ENCODE results near the gene PADI4. TPM values are rescaled to one million over a fixed set of nuclear protein-coding genes. Genes with fewer than 3 reads are reported as not detected.

Gene PADI4
- total and polyA plus RNA-seq, 2 donors (not counting 3 experiments of a cell fraction or from before 2014, with no cell fraction given) = not detected

- no TSS peak for BruUV-seq (replicated peaks)
- ChIA-PET CTCF (interaction anchor here (0.9 to 4.8 kb wide), 5 partner anchors 9 to 147 kb away, joined by 3 to 31 read pairs (median 6); no protein-coding TSS in a partner anchor), POLR2A (no interaction called here)
- Histone ChIP-seq H3K9me1 (replicated peaks; ENCODE audit: control insufficient read depth, extremely low read depth, insufficient read depth, low read length) (no peaks in the 10 kb centered on the region), H3K79me2 (ENCODE audit: control insufficient read depth, insufficient read depth, low read length) (no peaks in the 10 kb centered on the region), H3K9me3 (replicated peaks; ENCODE audit: control insufficient read depth, insufficient read depth, low read length) (no peaks in the 10 kb centered on the region), H3K27me3 (ENCODE audit: control insufficient read depth in 2 of 2, insufficient read depth in 2 of 2, low read length in 2 of 2) (no peaks in the 10 kb centered on the region), H2AFZ (ENCODE audit: low read depth, low read length) (no peak overlapping the region), H3K36me3 (ENCODE audit: control insufficient read depth in 2 of 2, extremely low read depth in 1 of 2, insufficient read depth in 2 of 2, low read length in 2 of 2) (no peaks in the 10 kb centered on the region), H4K20me1 (replicated peaks; ENCODE audit: control insufficient read depth, extremely low read depth, insufficient read depth, low read length) (no peaks in the 10 kb centered on the region), H3K4me2 (ENCODE audit: insufficient read depth, low read length) (no peak overlapping the region), H3K4me1 (ENCODE audit: control insufficient read depth, extremely low read depth, insufficient read depth, low read length) (no peaks in the 10 kb centered on the region), H3K9ac (replicated peaks; ENCODE audit: extremely low read depth, insufficient read depth, low read length) (no peak overlapping the region), H3K4me3 (replicated peaks in 1 of 3; ENCODE audit: insufficient read depth in 1 of 3, low read depth in 1 of 3, low read length in 3 of 3) (no peak overlapping the region), H3K27ac (ENCODE audit: insufficient read depth, low read depth, low read length) (no peak overlapping the region)
- no peak for FAIRE-seq
- DNase-seq (ENCODE audit: low read depth, low spot score) = no peak
- dilution Hi-C loops (cut with MboI; ENCODE audit: extremely low pct_ligation_motif_present, low sequenced_read_pairs) = no loop called here
- TF ChIP-seq POLR2A (IDR thresholded peaks at IDR 0.05; ENCODE audit: low read depth, low read length) = no peak
- TF ChIP-seq JUN (IDR thresholded peaks at IDR 0.05; ENCODE audit: borderline replicate concordance, insufficient read depth, insufficient read length, low read depth) = no peak
- TF ChIP-seq MYC (IDR thresholded peaks at IDR 0.05; ENCODE audit: low read depth, low read length) = no peak
- TF ChIP-seq POLR2AphosphoS5 (IDR thresholded peaks at IDR 0.05; ENCODE audit: insufficient read depth, low read depth, low read length) = no peak
- no peak for TF ChIP-seq CTCF (IDR thresholded peaks at IDR 0.05; ENCODE audit: extremely low read depth in 1 of 2, insufficient read depth in 1 of 2, low read depth in 1 of 2, low read length in 2 of 2)
- no peak for TF ChIP-seq FOS (IDR thresholded peaks at IDR 0.05; ENCODE audit: borderline replicate concordance, insufficient read depth, low read length)
- TF ChIP-seq EZH2 (IDR thresholded peaks at IDR 0.05; ENCODE audit: borderline replicate concordance, low read depth, low read length, severe bottlenecking) = no peak
- no peak for TF ChIP-seq MAX (IDR thresholded peaks at IDR 0.05; ENCODE audit: insufficient read depth, insufficient read length)
- TF ChIP-seq GATA2 (IDR thresholded peaks at IDR 0.05; ENCODE audit: insufficient read depth, insufficient read length, low read depth, low read length) = no peak
- intact Hi-C loops (cut with micrococcal nuclease) = no loop called here
These were observed 35.9 kb upstream of the PADI4 start for GRCh38 chr1:17272066-17272465.
